HTR-8/SVneo (cell line): ENCODE results near the gene BCL3.
"Not testable (repeated sequence)": the region's sequence is repeated elsewhere in the genome, so short reads cannot be mapped to it uniquely, and the experiment has no call there.

Source experiments
- DNase-seq: peaks from one replicate; pipeline ENCODE4 v3.0.0; 2011; ENCODE audit warnings: low spot score, mixed read lengths; ENCODE audit not compliant: insufficient read length
- FAIRE-seq: peaks from 2 replicates; lab custom pipeline; 2011; peaks lifted over from hg19 to GRCh38; lab: Jason Lieb, UNC

The BCL3 gene

GRCh38 chr19:44720396-44720795 lies 28.1 kb upstream of the BCL3 start:
- DNase-seq, FAIRE-seq: not testable (repeated sequence)

GRCh38 chr19:44720945-44721344 lies 27.6 kb upstream of the BCL3 start:
- no peak for DNase-seq
- no peak for FAIRE-seq

DNA sequence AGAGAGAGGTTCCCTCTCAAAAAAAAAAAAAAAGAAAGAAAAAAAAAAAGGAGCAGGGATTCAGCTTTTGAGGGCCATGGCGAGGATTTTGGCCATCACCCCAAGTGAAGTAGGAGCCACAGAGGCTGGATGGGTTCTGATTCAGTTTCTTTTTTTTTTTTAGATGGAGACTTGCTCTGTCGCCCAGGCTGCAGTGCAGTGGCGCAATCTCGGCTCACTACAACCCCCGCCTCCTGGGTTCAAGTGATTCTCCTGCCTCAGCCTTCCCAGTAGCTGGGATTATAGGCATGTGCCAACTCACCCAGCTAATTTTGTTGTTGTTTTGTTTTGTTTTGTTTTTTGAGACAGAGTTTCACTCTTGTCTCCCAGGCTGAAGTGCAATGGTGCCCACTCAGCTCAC lies 27.1 kb upstream of the BCL3 start:
- not testable (repeated sequence) for DNase-seq, FAIRE-seq

DNA sequence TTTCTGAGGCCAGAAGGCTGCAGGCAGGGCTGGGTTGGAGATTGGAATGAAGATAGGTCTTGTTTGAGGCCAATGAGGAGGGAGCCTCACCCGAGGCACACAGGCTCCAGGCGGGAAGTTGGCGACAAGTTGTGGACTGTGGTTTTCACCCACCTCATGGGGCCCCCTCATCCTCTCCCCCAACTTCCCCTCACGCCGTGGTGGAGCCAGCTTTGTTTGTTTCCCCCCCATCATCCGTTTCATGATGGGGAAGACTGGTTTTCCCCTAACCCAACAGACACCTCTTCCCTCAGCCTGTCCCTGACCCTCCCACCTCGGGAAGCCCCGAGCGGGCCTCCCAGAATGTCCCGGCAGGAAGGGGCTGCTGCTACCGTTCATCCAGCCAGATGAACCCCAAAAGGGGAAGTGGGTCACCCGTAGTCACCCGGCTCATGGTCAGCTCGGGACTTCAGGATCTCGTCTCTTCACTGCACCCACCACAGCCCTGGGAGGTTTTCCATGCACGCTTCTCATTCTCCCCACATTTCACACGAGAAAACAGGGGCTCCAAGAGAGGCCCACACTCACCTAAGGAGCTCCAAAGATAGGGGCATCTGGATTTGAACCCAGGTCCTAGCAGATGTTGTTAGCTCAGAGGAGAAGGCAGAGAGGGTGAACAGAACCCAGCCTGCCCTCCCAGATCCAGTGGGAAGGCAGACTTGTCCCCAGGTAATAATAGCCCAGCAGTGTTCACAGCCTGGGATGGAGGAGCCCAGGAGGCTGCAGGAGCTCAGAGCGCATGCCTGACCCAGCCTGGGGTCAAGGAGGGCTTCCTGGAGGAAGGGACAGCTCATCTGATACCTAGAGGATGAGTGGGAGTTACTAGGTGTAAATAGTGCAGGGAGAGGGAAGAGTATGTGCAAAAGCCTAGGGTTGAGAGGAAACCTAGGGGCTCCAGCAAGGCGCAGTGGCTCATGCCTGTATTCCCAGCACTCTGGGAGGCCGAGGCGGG lies 26.1 kb upstream of the BCL3 start:
- no peak for DNase-seq
- FAIRE-seq, result no peak

DNA sequence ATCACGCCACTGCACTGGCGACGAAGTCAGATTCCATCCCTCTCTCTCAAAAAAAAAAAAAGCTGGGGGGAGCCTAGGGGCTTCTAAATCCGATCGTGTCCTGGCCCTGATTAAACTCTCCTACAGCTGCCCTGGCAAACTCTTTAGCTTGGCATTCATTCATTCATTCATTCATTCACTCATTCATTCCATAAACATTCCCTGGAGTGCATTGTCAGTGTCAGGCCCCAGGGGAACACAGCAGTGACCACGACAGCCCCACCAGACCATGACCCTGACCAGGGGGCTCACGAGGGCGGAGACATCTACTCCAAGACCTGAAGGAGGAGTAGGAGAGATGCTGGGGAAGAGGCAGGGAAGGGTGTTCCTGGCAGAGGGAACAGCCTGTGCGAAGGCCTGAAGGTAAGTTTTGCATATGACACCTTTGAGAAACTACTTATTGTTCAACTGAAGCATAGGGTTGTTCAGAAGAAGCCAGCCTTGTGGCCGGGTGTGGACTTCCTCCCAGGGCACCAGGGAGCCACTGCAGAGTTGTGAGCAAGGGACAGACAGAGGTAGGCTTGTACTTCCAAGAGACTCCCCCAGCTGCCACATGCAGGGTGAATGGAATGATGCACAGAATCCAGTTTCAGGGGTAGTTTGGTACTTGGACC lies 25.1 kb upstream of the BCL3 start:
- no peak for FAIRE-seq
- DNase-seq, result no peak

DNA sequence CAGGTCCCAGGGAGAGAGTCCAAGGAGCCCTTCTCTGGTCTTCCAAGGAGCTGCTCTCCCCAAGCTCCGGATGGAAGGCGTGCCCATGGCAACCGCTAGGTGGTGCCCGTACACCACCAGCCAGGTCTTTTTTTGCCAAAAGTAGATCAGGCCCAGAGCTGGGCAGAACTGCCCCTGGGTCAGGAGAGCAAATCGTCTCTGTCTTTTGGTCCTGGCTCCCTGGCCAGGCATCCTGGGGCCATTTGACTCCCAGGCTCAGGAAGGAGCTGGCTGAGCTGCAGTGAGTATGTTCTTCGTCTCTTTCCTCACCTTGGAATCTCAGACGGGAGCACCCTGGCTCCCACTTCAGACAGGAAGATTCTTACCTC lies 24.6 kb upstream of the BCL3 start:
- FAIRE-seq (no peak), DNase-seq (peak; percentile 88)

- FAIRE-seq, result no peak
- no peak for DNase-seq
Observed at GRCh38 chr19:44725251-44725650, 23.3 kb upstream of the BCL3 start.

DNA sequence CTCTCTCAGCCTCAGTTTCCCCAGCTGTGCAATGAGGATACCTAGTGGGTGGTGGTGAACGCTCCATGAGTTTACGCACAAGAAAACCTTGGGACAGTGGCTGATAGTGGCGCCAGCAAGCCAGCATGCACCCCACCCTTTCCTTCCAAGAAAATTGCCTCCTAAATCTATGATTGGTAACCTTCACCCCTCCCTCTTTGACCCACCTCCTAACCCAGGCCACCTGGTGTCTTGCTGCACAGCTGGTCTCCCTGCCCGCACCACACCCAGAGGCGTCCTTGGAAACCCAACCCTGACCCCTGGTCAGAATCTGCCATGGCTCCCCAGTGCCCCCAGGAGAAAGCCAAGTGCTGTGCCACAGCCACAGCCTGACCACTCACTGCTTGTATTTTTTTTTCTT lies 22.8 kb upstream of the BCL3 start:
- FAIRE-seq (no peak), DNase-seq (no peak)

GRCh38 chr19:44726465-44726864 lies 22.0 kb upstream of the BCL3 start:
- no peak for FAIRE-seq

GRCh38 chr19:44728178-44728577 lies 20.3 kb upstream of the BCL3 start:
- FAIRE-seq (no peak), DNase-seq (no peak)

More at GRCh38 chr19:44726465-44726864, 22.0 kb upstream of the BCL3 start:
- DNase-seq, result no peak

GRCh38 chr19:44729516-44730033 lies 18.9 kb upstream of the BCL3 start:
- no peak for DNase-seq
- FAIRE-seq, result no peak

DNA sequence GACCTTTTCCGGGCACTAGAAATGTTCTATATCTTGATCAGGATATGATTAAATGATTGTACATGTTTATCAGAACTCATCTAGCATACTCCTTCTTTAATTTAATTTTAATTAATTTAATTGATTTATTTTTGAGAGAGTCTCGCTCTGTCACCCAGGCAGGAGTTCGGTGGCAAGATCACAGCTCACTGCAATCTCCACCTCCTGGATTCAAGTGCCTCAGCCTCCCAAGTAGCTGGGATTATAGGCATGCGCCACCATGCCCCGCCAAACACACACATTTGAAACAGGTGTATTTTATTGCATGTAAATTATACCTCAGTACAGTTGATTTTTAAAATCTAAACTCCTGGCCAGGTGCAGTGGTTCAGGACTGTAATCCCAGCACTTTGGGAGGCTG lies 17.4 kb upstream of the BCL3 start:
- DNase-seq (no peak), FAIRE-seq (no peak)

DNA sequence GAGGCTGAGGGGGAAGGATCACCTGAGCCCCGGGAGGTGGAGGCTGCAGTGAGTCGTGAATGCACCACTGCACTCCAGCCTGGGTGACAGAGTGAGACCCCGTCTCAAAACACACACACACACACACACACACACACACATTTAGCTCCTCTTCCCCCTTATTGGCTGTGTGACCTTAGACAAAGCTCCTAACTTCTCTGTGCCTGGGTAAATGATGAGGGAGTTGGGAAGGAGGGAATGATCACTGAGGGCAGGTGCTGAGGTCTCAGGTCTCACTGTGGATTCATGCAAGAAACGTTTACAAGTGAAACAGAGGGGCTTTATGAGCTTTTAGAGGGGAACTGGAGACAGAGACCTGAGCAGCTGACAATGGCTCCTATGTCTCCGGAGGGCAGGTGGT lies 16.9 kb upstream of the BCL3 start:
- FAIRE-seq, result no peak
- no peak for DNase-seq

DNA sequence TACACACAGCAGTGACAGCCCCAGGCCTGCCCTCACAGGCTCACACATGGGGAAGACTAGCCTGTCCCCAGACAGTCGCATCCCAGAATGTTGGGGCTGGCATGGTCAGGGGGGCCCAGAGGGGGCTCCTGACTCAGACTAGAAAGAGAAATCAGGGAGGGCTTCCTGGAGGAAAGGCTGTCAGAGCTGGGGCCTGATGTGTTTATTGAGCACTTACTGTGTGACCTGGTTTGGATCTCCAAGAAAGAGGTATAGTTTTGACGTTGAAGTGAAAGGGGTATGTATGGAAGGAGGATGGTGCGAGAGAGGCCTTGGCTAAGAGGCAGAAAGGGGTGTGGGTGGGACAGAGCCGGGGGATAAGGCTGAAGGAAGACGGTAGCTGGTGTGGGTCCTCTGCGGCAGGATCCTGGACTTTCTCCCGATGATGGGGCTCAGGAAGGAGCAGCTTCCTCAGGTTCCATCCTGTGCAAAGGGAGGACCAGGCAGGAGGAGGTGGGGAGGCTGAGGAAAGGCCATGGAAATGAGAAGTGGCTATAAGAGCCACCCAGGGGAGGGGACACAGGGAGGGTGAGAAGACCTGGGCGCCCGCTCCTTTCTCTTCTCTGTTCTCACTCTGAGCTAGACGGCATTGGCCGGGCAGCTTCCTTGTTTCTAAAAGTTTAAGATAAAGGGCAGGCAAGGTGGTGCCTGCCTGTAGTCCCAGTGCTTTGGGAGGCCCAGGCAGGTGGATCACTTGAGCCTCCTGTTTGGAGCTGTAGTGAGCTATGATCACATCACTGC lies 16.1 kb upstream of the BCL3 start:
- FAIRE-seq, result no peak
- no peak for DNase-seq

DNA sequence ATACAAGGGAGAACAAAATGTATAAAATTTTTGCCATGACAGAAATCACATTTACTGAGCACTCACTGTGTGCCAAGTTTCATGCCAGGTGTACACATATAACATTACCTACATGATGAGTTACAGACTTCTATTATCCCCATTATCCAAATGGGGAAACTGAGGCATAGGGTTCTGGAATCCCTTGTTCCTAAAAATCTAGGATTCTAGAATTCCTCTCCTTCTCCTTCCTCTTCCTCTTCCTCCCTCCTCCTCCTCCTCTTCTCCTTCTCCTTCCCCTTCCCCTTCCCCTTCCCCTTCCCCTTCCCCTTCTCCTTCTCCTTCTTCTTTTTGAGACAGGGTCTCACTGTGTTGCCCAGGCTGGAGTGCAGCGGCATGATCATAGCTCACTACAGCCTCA lies 14.2 kb upstream of the BCL3 start:
- FAIRE-seq, result no peak
- no peak for DNase-seq

DNA sequence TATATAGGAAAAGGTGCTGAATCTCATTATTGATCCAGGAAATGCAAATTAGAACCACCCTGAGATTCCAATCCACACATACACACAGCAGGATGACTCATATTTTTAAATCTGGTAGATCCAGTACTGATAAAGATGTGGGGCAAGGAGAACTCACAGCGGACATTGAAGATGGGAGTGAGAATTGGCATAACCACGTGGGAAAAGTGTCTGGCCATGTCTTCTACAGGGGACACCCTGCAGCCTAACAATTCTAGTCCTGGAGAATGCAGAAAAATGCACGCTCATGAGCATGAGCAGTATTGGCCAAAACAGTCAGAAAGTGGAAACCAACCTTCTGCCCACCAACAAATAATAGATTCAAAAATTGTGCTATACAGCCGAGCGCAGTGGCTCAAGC lies 13.5 kb upstream of the BCL3 start:
- FAIRE-seq (no peak), DNase-seq (no peak)

GRCh38 chr19:44737238-44738071 lies 11.1 kb upstream of the BCL3 start:
- FAIRE-seq (no peak), DNase-seq (no peak)

- FAIRE-seq (no peak), DNase-seq (no peak)
Observed at GRCh38 chr19:44738136-44738535, 10.4 kb upstream of the BCL3 start.
